Glomerular visceral epithelial cell (primary cell): ENCODE results near the gene DGKA.
A peak's percentile ranks its signal among the peaks of the same experiment; 100 is the strongest.
"Not testable (repeated sequence)": the region's sequence is repeated elsewhere in the genome, so short reads cannot be mapped to it uniquely, and the experiment has no call there.

Experiments
- DNase-seq: peaks from one replicate; pipeline ENCODE4 v3.0.0-alpha.2; 2016; ENCODE audit errors: extremely low spot score

DGKA gene

DNA sequence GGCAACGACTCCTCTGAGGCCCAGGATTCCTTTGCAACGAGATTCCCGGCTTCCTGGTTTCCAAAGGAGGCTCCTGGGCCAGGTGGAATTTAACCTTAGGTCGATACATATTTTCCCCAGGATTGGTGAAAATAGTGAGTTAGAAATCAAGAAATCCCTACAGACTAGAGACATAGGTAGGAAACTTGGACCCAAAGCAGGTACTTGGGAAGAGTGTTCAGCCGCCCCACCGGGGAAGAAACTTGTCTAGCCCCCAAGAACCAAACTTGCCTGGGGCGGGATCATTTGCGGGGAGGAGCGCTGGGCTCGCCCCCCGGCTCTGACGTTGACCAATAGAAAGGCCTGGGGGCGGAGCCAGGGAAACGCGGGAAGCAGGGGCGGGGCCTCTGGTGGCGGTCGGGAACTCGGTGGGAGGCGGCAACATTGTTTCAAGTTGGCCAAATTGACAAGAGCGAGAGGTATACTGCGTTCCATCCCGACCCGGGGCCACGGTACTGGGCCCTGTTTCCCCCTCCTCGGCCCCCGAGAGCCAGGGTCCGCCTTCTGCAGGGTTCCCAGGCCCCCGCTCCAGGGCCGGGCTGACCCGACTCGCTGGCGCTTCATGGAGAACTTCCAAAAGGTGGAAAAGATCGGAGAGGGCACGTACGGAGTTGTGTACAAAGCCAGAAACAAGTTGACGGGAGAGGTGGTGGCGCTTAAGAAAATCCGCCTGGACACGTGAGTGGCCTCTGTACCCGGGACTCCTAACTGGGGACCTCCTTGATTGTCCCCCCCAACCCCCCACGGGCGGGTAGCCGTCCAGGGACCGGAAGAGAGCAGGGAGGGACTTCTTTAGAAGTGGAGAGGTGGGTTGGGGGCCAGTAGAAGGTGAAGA lies 35.7 kb downstream of the DGKA start, which contains the start of gene CDK2:
CDK2 (plus strand) TSS at position 423 of the 874 bp plus-strand sequence; CDS start at position 602, 179 bp downstream.
- peak; percentile 82 for DNase-seq

- no peak for DNase-seq
Measured at GRCh38 chr12:55969356-55969755, 38.4 kb downstream of the DGKA start.

- DNase-seq: no peak
Measured at GRCh38 chr12:55970775-55971174, 39.8 kb downstream of the DGKA start.

DNA sequence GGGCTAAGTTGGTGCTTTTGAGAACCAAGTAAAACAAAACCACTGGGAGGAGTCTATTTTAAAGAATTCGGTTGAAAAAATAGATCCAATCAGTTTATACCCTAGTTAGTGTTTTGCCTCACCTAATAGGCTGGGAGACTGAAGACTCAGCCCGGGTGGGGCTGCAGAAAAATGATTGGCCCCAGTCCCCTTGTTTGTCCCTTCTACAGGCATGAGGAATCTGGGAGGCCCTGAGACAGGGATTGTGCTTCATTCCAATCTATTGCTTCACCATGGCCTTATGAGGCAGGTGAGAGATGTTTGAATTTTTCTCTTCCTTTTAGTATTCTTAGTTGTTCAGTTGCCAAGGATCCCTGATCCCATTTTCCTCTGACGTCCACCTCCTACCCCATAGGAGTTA lies 41.1 kb downstream of the DGKA start:
- DNase-seq: peak; percentile 36

- DNase-seq: no peak
Measured at GRCh38 chr12:55972456-55972855, 41.5 kb downstream of the DGKA start.

DNA sequence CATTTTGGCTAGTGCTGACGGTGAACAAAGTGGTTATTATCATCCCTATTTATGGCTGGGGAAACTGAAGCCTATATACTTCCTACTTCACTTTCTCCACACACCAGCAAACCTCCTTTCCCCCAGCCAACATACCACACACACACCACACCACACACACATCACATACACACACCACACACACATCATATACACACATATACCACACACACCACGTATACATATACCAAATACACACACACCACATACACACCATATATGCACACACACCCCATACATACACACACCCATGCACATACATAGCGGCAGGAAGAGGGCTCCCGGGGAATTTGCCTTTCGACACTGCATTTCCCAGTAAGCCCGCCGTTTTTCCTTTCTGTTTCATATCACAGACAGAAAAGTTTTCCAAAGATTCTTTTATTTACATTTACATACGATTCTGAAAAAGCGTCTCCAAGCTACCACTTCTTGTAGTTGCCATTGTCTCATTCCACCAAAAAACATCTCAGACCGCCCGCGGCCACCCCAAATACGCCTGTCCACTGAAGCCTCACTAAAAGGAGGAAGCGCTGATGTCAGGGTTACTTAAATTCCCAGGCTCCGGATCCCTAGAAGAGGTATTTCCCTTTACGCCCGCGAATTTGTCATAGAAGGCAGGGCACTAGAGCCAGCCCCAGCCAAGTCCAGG lies 42.1 kb downstream of the DGKA start:
- DNase-seq: no peak

DNA sequence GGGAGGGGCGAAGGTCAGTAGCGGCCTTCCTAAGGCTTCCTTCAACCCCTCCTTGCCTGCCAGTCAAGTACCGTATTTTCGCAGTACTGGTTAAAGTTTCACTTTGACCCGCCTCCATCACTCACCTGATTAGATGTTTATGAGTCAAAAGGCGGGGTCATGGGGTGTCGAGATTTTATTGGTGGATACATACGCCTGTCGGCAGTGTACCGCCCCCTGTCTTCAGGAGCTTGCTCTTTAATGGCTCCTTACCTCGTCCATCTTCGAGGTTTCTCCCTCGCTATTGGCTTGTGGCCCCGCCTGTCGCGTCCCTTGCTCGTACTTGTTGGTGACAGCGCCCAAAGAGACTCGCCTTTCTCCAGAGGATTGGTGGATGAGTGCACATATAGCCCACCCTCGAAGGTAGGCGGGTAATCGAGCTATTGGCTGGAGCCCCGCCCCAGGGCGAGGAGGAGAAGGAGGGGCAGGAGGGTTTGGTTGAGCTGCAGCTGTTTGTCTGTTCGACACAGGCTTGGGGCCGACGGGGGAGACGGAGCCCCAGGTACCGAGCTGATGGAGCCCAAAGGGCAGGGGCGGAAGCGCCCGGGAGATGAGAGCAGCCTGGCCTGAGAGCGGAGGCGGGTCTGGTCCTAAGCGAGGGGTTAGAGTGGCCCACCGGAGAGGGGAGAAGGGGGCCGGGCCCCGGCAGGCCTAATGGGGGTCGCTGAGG lies 42.8 kb downstream of the DGKA start, which contains the start of gene RAB5B:
RAB5B (plus strand) TSS at position 480 of the 709 bp plus-strand sequence. CDS start 12,883 bp downstream, outside the sequence.
- peak; percentile 100 for DNase-seq

GRCh38 chr12:55974308-55974730 lies 43.4 kb downstream of the DGKA start:
- peak; percentile 60 for DNase-seq

DNA sequence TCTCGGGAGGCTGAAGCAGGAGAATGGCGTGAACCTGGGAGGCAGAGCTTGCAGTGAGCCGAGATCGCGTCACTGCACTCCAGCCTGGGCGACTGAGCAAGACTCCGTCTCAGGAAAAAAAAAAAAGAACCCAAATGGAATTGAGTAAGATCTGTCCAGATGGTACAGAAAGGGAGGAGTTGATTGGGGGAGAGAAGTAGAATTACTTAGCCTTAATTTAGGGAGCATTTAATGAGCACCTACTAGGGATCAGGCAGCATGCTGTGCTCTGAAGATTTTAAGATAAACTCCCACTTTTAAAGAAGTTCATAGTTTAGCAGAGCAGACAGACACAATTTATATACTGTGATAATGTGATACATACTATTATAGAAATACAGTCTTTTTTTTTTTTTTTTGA lies 47.4 kb downstream of the DGKA start:
- DNase-seq: no peak

DNA sequence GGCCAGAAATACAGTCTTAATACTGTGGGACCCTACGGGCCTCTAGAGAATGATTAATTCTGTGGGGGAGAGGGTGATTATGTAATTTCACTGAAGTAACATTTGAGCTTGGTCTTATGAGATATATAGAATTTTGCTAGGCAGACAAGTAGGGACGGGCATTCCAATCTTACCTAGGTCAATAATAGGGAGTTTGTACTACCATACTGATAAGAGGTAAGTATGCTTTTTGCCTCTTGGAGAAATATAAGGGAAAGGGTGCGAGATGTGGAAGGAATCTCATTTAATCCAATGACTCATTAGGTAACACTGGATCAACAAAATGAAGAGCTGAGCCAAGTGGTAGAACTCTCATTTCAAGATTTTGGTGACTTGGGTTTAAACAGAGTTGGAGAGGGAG lies 48.1 kb downstream of the DGKA start:
- no peak for DNase-seq

DNA sequence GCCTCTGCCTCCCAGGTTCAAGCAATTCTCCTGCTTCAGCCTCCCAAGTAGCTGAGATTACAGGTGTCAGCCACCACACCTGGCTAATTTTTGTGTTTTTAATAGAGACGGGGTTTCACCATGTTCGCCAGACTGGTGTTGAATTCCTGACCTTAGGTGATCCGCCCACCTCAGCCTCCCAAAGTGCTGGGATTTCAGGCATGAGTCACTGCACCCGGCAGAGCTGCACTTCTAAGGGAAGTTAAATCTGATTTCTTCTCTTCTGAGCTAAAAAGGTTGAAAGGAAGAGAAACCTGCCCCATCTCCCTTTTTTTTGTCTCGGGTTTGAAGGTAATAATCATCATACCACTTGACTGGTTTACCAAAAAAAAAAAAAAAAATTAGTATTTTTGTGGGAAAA lies 50.9 kb downstream of the DGKA start:
- peak; percentile 24 for DNase-seq

DNA sequence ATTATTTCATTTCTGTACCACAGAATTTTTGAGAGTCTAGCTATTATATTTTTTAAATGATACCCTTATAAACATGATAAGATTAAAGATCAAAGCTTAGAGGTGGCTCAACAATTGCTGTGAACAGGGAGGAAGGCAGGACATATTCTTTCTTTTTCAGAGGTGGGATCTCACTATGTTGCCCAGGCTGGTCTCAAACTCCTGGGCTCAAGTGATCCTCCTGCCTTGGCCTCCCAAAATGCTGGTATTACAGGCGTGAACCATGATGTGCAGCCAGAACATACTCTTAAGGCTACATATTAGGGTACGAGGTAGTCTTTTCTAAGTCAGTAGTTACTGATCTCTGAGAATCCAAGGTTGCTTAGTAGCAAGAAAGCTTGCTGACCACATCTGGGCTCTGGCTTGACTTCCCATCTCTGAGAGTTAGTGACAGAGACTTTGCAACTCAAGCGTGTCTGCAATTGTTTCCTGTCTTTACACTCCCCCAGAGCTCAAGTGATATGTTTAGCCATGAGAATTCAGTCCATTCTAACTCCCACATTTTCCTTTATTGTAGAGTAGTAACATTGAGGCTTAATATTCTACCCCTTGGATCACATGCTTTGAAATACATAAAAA lies 51.5 kb downstream of the DGKA start:
- peak; percentile 57 for DNase-seq

DNA sequence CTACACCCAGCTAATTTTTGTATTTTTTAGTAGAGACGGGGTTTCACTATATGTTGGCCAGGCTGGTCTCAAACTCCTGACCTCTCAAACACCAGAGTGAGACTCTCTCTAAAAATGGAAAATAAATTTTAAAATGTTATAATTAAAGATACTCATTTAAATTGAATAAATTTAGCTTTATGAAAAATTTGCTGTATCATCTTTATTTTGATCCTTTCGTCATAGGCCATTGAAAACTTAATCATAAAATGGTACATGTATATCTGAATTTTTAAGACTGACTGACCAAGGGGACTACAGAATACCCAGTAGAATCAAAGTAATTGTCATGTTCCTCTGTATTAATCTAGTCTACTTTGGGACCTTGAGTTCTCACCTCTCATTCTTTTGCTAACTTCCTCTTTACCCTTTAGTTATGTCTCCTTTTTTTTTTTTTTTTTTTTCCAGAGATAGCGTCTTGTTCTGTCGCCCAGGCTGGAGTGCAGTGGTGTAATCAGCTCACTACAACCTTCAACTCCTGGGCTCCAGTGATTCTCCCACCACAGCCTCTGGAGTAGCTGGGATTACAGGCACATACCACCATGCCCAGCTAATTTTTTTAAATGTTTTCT lies 52.4 kb downstream of the DGKA start:
- DNase-seq: no peak

- DNase-seq: no peak
Measured at GRCh38 chr12:55984861-55985260, 53.9 kb downstream of the DGKA start.

GRCh38 chr12:55985341-55985740 lies 54.4 kb downstream of the DGKA start:
- DNase-seq: no peak

GRCh38 chr12:55985976-55986375 lies 55.0 kb downstream of the DGKA start:
- not testable (repeated sequence) for DNase-seq

- DNase-seq: no peak
Measured at GRCh38 chr12:55991110-55991509, 60.1 kb downstream of the DGKA start.

DNA sequence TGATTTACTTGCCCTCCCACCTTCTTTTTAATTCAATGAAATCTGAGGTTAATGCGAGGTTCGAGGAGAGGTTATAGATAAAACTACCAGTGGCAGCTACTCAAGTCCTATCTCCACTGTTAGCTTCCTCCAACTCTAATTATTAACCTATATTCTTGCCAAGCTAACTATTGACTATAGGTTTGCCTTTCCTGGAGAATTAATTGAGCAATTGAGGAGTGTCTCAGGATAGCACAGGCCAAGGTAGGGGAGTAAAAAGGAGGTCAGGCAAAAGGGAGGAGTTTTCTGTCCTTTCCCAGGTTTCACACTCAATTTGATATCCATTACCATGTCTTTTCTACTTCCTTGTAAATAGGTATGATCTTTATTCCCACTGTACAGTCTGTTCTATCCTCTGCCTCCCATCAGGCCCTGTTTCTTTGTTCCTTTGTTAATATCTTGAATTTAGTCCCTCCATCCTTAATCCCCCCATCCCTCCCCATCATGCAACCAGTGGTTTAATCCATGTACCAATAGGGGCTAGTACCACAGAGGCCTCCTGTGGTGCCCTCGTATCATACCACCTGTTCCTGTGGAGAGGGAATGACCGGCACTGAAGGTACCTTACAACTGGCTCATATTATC lies 62.4 kb downstream of the DGKA start:
- no peak for DNase-seq

DNA sequence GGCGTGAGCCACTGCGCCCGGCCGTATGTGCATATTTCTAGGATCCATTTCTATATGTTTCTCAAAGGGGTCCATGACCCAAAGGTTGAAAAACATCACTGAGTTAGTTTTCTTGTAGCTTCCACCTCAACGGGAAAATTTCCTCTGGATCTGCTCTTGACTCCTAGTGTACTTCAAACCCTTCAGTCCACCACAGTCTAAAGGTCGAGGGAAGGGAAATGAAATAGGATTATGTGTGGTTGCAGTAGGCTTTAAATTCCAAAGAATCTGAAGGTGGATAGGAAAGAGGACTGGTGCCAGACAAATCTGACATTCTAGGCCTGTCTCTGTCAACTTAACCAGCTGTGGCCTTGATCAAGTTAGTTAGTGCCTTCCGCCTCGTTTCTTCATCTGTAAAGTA lies 64.4 kb downstream of the DGKA start:
- DNase-seq: no peak

- peak; percentile 65 for DNase-seq
Measured at GRCh38 chr12:55996201-55996714, 65.3 kb downstream of the DGKA start.
